Fibroblast of villous mesenchyme (primary cell): ENCODE results near the gene PDZRN3. TPM values are rescaled to one million over a fixed set of nuclear protein-coding genes. Genes with fewer than 3 reads are reported as not detected.

ENCODE experiments used
- DNase-seq: peaks from one replicate; pipeline ENCODE4 v3.0.0-alpha.2; 2010; ENCODE audit warnings: low read depth
- H3K4me3 ChIP-seq: 2 replicates; pipeline ENCODE4 v1.5.1; 2011; ENCODE audit warnings: low read depth, mild to moderate bottlenecking, low read length
- CTCF ChIP-seq: IDR thresholded peaks from 2 replicates; pipeline ENCODE4 v1.5.1; 2012; ENCODE audit warnings: low read depth, mild to moderate bottlenecking, low read length; ENCODE audit not compliant: insufficient read depth
- total RNA-seq: library from RNA; depleted of rRNA; stranded (reverse); fragments of >200 nt; gene quantifications from 2 replicates; pipeline ENCODE4 v1.2.3, GENCODE V29; 2012

Gene PDZRN3
- total RNA-seq, 1 donor = 33.7 TPM

- TF ChIP-seq CTCF = no peak
- DNase-seq = no peak
- H3K4me3 ChIP-seq = no peak overlapping the region
These were observed 271.7 kb downstream of the PDZRN3 start for GRCh38 chr3:73352841-73353645.

- DNase-seq = no peak
- no peak for TF ChIP-seq CTCF
- H3K4me3 ChIP-seq = no peak overlapping the region
These were observed 273.2 kb downstream of the PDZRN3 start for GRCh38 chr3:73351423-73352071.

- no peak for DNase-seq
- TF ChIP-seq CTCF = no peak
- H3K4me3 ChIP-seq = no peak overlapping the region
These were observed 273.7 kb downstream of the PDZRN3 start for GRCh38 chr3:73350996-73351395.

GRCh38 chr3:73349657-73350056 lies 275.1 kb downstream of the PDZRN3 start:
- TF ChIP-seq CTCF = no peak
- no peak for DNase-seq

GRCh38 chr3:73342077-73342476 lies 282.7 kb downstream of the PDZRN3 start:
- TF ChIP-seq CTCF = no peak
- no peak overlapping the region for H3K4me3 ChIP-seq
- no peak for DNase-seq

More at GRCh38 chr3:73349657-73350056, 275.1 kb downstream of the PDZRN3 start:
- H3K4me3 ChIP-seq = no peak overlapping the region

- no peak for DNase-seq
- H3K4me3 ChIP-seq = no peak overlapping the region
- no peak for TF ChIP-seq CTCF
These were observed 283.3 kb downstream of the PDZRN3 start for GRCh38 chr3:73341272-73341935.
